IPS DF 6.9 (cell line): ENCODE measurements around the gene SCN10A.

Experiments used
- DNase-seq: peaks from one replicate; pipeline ENCODE4 v3.0.0-alpha.2; 2013; ENCODE audit warnings: low read depth, low spot score
- H3K27ac ChIP-seq: one replicate; pipeline ENCODE4 v1.5.1; 2013; ENCODE audit warnings: low read length, control low read depth
- H3K27me3 ChIP-seq: 2 replicates; pipeline ENCODE4 v1.6.1; 2013; ENCODE audit warnings: mild to moderate bottlenecking, low read length; ENCODE audit not compliant: control insufficient read depth, insufficient read depth
- H3K36me3 ChIP-seq: 2 replicates; pipeline ENCODE4 v1.6.1; 2013; ENCODE audit warnings: low read length; ENCODE audit not compliant: control insufficient read depth, insufficient read depth
- H3K4me1 ChIP-seq: 2 replicates; pipeline ENCODE4 v1.6.1; 2013; ENCODE audit warnings: low read length; ENCODE audit not compliant: control insufficient read depth, insufficient read depth
- H3K4me3 ChIP-seq: 2 replicates; pipeline ENCODE4 v1.5.1; 2013; ENCODE audit warnings: mild to moderate bottlenecking, low read length
- H3K9me3 ChIP-seq: 2 replicates; pipeline ENCODE4 v1.6.1; 2013; ENCODE audit warnings: low read length, inconsistent platforms; ENCODE audit not compliant: control insufficient read depth, insufficient read depth
- WGBS: extraction: QIAGEN DNeasy Blood & Tissue Kit; methylation state at CpG from one replicate; pipeline ENCODE4 v1.1.7; 2013; ENCODE audit warnings: mixed read lengths, missing lambda C conversion rate; ENCODE audit not compliant: insufficient read length, insufficient coverage; 5-methylcytosine and 5-hydroxymethylcytosine counted together

SCN10A gene

DNA sequence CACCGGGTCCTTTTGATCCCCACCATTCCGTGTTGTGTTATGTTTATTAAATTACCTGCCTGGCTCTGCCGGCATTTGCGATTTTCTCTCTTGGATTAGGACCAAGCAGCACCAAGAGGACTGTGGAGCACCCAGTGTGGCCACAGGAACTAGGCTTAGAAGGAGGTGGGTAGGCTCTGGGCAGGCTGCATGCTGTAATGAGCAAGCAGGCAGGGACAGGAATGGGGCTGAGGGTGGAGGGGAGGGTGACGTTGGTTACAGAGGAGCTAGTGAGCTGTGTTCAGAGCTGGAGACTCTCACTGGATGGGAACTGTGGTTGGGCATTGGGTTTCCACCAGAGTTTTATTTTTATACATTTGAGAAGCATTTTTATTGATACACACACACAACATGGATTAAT lies 158.6 kb downstream of the SCN10A start:
- no peak for DNase-seq
- no CpG with 5 or more reads among the region's 5 CpGs for WGBS
- Histone ChIP-seq H3K9me3 (no peaks in the 10 kb centered on the region), H3K4me1 (peaks cover 5% of the 10 kb centered on the region), H3K27me3 (no peaks in the 10 kb centered on the region), H3K4me3 (no peak overlapping the region), H3K27ac (no peak overlapping the region), H3K36me3 (no peaks in the 10 kb centered on the region)

DNA sequence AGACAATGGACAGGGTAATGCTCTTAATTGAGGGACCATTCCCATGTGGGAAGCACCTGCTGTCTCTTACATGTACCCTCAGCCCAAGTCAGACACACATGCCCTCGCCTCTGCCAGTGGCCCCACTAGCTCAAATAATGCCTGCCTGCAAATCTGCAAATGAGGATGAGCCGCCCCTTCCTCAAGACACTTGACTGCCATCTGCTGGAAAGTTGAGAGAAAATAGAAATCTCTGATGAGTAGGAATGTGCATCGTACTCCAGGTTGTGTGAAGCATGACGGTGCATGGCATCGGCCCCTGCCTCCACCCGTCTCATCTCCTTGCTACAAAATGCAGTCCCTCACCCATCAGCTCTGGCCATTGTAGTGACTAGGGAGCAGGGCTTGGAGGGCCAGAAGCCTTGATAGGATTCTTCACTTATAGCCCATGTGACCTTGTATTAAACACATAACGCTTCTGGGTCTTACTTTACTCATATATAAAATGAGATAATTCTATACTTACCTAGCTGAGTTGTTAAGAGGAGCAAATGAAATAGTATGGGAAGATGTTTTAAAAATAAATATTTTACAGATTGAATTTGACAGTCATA lies 160.2 kb downstream of the SCN10A start:
- Histone ChIP-seq H3K27ac (no peak overlapping the region), H3K27me3 (no peaks in the 10 kb centered on the region; the same call in 1 of the 2 replicates), H3K4me1 (peaks cover 5% of the 10 kb centered on the region), H3K9me3 (no peaks in the 10 kb centered on the region), H3K4me3 (no peak overlapping the region), H3K36me3 (no peaks in the 10 kb centered on the region)
- no CpG with 5 or more reads among the region's 7 CpGs for WGBS
- no peak for DNase-seq

DNA sequence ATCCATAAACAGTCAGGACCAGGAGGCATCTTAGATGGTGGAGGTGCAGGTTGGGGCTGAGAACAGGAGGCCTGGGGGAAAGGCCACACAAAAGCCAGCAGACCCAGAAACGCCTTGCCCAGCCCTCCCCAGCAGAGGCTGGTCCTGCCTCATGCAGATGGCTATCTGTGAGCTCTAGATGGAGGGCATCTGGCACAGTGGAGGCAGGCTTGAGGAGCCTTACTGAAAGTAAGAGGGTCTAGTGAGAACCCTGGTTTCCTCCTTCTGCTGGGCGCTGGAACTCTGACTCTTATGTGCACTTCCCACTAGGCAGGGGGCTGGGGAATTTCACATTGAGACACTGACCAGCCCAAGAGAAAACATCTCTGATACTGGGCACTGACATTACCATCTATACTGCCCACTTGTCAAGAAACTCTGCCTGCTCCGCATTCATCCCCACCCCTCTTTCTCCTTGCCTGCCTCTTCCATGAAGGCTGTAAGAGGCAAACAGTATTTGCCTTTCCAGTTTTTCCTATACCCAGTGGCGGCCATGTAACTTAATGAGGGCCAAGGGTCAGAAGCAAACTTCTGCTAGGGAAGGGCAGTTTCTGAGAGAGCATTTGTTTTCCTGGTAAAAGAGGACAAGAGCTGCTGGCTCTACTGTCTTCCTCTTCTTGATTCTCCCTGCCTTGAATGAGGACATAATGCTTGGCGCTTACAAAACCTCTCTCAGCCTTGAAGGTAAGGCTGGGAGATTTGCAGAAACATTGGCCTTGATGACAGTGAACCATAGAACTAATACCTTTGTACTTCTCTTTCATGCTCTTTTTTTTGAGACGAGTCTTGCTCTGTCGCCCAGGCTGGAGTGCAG lies 162.1 kb downstream of the SCN10A start:
- H3K27me3 ChIP-seq, result peaks cover 7% of the 10 kb centered on the region; the same call in 1 of the 2 replicates
- DNase-seq, result no peak
- H3K4me3 ChIP-seq, result no peak overlapping the region
- no CpG with 5 or more reads among the region's 7 CpGs for WGBS
- no peaks in the 10 kb centered on the region for H3K36me3 ChIP-seq
- no peaks in the 10 kb centered on the region for H3K9me3 ChIP-seq
- peaks cover 7% of the 10 kb centered on the region for H3K4me1 ChIP-seq
- no peak overlapping the region for H3K27ac ChIP-seq

DNA sequence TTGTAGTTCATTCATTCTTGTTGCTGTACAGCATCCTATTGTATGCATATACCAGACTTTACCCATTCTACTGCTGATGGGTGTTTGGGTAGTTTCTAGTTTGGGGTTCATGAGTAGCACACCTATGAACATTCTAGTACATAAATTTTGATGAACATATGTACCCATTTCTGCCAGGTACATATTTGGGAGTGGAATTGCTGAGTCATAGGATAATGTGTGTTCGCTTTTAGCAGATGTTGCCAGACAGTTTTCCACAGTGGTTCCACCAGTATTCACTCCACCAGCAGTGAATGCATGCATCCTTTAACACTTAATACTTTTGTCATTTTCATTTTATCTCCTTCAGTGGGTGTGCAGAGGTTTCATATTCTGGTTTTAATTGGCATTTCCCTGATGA lies 163.1 kb downstream of the SCN10A start:
- Histone ChIP-seq H3K4me3 (no peak overlapping the region), H3K27me3 (peaks cover 10% of the 10 kb centered on the region; the same call in 1 of the 2 replicates), H3K4me1 (peaks cover 5% of the 10 kb centered on the region), H3K27ac (no peak overlapping the region), H3K9me3 (no peaks in the 10 kb centered on the region), H3K36me3 (no peaks in the 10 kb centered on the region)
- DNase-seq, result no peak
- WGBS, result no CpG with 5 or more reads among the region's 1 CpG

DNA sequence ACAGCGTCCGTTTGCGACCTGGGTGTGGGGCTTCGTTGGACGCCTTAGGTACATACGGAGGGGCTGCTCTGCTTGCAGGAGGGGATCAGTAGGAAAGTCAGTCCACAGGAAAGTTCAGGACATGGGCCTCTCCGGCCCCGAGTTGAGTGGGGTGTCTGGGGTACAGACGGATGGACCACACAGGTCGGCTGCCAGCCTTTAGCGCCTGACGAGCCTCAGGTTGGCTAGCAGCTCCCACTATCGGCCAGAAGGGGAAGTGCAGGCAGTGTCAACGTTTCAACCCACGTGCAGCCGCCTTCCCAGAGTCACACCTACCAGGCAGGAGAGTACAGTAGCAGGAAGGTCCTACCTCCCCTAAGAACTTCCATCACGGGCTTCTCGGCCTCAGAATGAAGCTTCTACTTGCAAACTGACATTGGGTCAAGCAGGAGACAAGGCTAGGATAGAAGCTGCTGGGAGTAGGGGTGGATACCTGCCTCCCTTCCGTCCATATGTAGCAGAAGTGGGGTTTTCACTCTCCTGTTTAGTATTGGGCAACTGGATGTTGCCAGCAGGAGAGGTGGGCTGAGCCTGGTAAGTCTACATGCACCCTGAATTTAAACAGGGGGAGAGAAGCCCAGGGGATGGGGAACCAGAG lies 164.7 kb downstream of the SCN10A start:
- WGBS, result no CpG with 5 or more reads among the region's 19 CpGs
- Histone ChIP-seq H3K4me1 (peaks cover 3% of the 10 kb centered on the region; the same call in 1 of the 2 replicates), H3K27ac (no peak overlapping the region), H3K27me3 (peaks cover 10% of the 10 kb centered on the region; the same call in 1 of the 2 replicates), H3K36me3 (no peaks in the 10 kb centered on the region), H3K9me3 (no peaks in the 10 kb centered on the region), H3K4me3 (peak overlapping the region; percentile 34; the same call in 1 of the 2 replicates)
- DNase-seq, result no peak

DNA sequence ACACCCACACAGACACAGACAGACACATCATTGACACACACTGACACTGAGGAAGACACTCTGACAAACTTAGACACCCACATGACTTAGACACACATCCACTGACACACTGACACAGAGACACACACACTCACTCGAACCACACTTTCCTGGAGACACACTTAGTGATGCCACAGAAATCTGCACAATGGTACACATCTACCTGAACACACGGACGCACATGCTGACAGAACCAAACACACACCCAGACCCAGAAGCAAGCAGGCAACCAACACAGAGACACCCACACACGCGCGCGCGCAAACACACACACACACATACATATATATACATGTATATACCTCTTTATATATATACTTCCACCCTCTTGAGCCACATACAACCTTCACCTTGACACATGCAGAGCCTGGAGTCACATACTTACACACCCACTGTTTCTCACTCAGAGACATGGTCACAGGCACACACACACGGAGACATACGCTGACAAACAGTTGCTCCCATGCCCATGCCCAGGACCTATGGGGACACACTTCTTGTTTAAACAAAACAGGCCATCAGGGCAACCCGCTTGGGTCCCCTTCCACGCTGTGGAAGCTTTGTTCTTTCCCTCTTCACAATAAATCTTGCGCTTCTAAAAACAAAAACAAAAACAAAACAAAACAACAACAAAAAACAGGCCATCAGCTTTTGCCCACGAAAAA lies 165.6 kb downstream of the SCN10A start:
- H3K27me3 ChIP-seq, result peaks cover 10% of the 10 kb centered on the region; the same call in 1 of the 2 replicates

DNA sequence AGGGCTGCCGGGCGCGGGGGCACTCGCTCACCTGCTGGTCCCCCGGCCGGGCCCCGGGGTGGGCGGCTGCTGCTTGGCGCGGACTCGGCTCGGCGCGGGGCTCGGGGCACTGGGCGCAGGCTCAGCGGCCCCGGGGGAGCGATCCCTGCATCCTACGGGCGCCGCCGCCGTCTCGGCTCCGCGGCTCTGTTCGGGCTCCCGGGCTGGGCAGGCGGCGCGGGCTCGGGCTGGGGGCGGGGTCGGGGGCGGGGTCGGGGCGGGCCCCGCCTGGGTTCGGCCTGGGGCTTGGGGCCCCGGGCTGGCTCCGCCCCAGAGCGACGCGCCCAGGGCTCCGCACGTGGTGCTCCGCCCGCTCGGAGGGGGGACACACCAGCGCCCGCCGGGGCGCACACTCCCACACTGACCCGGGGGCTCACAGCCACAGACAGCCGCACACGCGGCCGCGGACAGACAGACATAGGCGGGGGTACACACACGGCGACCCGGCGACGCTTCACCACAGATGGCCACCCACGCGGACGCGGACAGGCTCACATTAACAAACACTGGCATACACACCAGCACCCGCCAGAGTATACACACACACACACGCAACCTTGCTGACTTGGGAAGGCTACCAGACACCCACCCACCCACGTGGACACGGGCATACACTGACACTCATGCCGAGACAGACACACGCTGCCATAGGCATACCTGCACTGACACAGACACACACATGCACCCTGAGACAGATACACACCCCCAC lies 166.3 kb downstream of the SCN10A start, which contains the start of gene SCN5A:
Gene SCN5A, minus strand, starts transcription at position 188 of the 748 bp plus-strand sequence. CDS start 16,380 bp downstream, outside the sequence.
- Histone ChIP-seq H3K4me3 (peak within 1 kb of the TSS; percentile 91), H3K36me3 (no peaks in the 10 kb centered on the region), H3K4me1 (0 out of 2 replicates have a peak, but pooled peaks cover 2% of the 10 kb centered on the region), H3K9me3 (no peaks in the 10 kb centered on the region), H3K27me3 (peaks cover 10% of the 10 kb centered on the region; the same call in 1 of the 2 replicates), H3K27ac (no peak within 1 kb of the TSS)
- no peak for DNase-seq
- WGBS, result no CpG with 5 or more reads among the region's 76 CpGs

More for the DNA sequence above, 165.6 kb downstream of the SCN10A start:
- no CpG with 5 or more reads among the region's 14 CpGs for WGBS
- no peak overlapping the region for H3K27ac ChIP-seq
- H3K9me3 ChIP-seq, result no peaks in the 10 kb centered on the region
- H3K4me3 ChIP-seq, result no peak overlapping the region
- DNase-seq, result no peak
- 0 out of 2 replicates have a peak, but pooled peaks cover 2% of the 10 kb centered on the region for H3K4me1 ChIP-seq
- H3K36me3 ChIP-seq, result no peaks in the 10 kb centered on the region

DNA sequence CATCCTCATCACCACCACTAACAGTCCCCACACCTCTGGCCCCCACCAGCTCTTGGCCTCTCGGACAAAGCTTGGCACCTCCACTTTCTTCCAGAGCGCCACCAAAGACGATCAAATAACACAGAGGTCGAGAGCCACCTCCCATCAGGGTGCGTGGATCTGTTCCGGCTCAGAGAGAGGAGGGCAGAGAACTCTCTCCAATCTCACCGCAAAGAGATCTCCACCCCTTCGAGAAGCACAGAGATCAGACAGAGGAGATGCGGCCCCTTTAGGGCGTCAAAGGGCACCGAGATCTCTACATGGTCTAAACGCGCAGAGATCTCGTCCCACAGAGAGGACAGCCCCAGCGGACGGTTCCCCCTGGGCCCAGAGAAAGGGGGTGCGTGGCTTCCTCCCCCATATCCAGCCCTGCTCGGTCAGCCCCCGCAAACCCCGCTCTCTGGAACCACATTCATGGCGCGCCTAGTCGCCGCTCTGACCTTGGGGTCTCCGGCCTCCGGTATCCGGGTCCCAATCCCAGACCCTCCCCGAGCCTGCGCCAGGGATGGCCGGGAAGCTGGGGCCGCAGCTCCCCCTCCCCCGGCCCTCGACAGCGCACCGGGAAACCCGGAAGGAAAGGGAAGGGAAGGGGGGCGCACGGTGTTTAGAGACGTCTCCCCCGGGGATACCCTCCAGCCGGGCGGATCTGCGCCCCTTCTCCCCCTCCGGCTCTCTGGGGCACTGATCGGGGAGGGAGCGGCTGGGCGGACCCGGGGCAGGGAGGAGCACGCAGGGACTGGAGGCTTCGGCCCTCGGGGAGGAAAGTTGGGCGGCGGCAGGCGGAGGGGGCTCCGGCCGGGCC lies 167.1 kb downstream of the SCN10A start:
- Histone ChIP-seq H3K27ac (no peak overlapping the region), H3K27me3 (peaks cover 10% of the 10 kb centered on the region; the same call in 1 of the 2 replicates), H3K4me3 (peak overlapping the region; percentile 91), H3K9me3 (no peaks in the 10 kb centered on the region), H3K36me3 (no peaks in the 10 kb centered on the region), H3K4me1 (0 out of 2 replicates have a peak, but pooled peaks cover 2% of the 10 kb centered on the region)
- DNase-seq, result no peak
- WGBS, result no CpG with 5 or more reads among the region's 56 CpGs
